Large intestine (tissue), 3 donors: ENCODE data around the gene HSBP1L1. TPM values are rescaled to one million over a fixed set of nuclear protein-coding genes. Genes with fewer than 3 reads are reported as not detected.

Experiments
- DNase-seq, 2 donors: peaks; one replicate each; pipeline versions ENCODE4 v3.0.0 to v3.0.0-alpha.2; 2013
- H3K27ac ChIP-seq: one replicate; pipeline ENCODE4 v1.5.1; 2013; ENCODE audit warnings: low read length
- H3K27me3 ChIP-seq: 2 replicates; pipeline ENCODE4 v1.6.1; 2013; ENCODE audit warnings: low read length; ENCODE audit not compliant: control insufficient read depth, insufficient read depth
- H3K36me3 ChIP-seq: 2 replicates; pipeline ENCODE4 v1.6.1; 2013; ENCODE audit warnings: low read length; ENCODE audit not compliant: control insufficient read depth, insufficient read depth
- H3K4me1 ChIP-seq: one replicate; pipeline ENCODE4 v1.6.1; 2013; ENCODE audit warnings: low read length; ENCODE audit not compliant: control insufficient read depth, insufficient read depth
- H3K4me3 ChIP-seq: one replicate; pipeline ENCODE4 v1.5.1; 2013; ENCODE audit warnings: low read length
- H3K9me3 ChIP-seq: one replicate; pipeline ENCODE4 v1.6.1; 2013; ENCODE audit warnings: mild to moderate bottlenecking, low read depth, low read length, moderate library complexity; ENCODE audit not compliant: control insufficient read depth
- WGBS: methylation state at CpG from one replicate; pipeline ENCODE4 v1.1.5; 2013; ENCODE audit warnings: low lambda C conversion rate; ENCODE audit not compliant: insufficient coverage; 5-methylcytosine and 5-hydroxymethylcytosine counted together
- polyA plus RNA-seq: library from polyadenylated mRNA; unstranded; fragments of 120-200 nt; gene quantifications from one replicate; pipeline ENCODE4 v1.2.1, GENCODE V29; 2013

Gene HSBP1L1
- polyA plus RNA-seq, 1 donor: 54.5 TPM

- Histone ChIP-seq H3K27me3 (no peaks in the 10 kb centered on the region), H3K36me3 (peaks cover 33% of the 10 kb centered on the region), H3K9me3 (peaks cover 4% of the 10 kb centered on the region), H3K27ac (no peak overlapping the region), H3K4me1 (peaks cover 14% of the 10 kb centered on the region), H3K4me3 (no peak overlapping the region)
- no peak for DNase-seq
- WGBS: no CpG with 5 or more reads among the region's 25 CpGs
Measured at GRCh38 chr18:79937103-79937860, 27.2 kb upstream of the HSBP1L1 start.

GRCh38 chr18:79938196-79938595 lies 26.2 kb upstream of the HSBP1L1 start:
- H3K36me3 ChIP-seq: peaks cover 38% of the 10 kb centered on the region
- no peaks in the 10 kb centered on the region for H3K27me3 ChIP-seq
- peaks cover 20% of the 10 kb centered on the region for H3K4me1 ChIP-seq

GRCh38 chr18:79939096-79939495 lies 25.3 kb upstream of the HSBP1L1 start:
- no peak overlapping the region for H3K4me3 ChIP-seq
- no peak for DNase-seq
- H3K27ac ChIP-seq: no peak overlapping the region
- H3K4me1 ChIP-seq: peaks cover 22% of the 10 kb centered on the region
- peaks cover 38% of the 10 kb centered on the region for H3K36me3 ChIP-seq
- no peaks in the 10 kb centered on the region for H3K27me3 ChIP-seq
- no CpG with 5 or more reads among the region's 5 CpGs for WGBS
- H3K9me3 ChIP-seq: peaks cover 4% of the 10 kb centered on the region

More at GRCh38 chr18:79938196-79938595, 26.2 kb upstream of the HSBP1L1 start:
- Histone ChIP-seq H3K9me3 (peaks cover 4% of the 10 kb centered on the region), H3K27ac (no peak overlapping the region), H3K4me3 (no peak overlapping the region)
- DNase-seq: no peak
- 100% methylated on average over 1 of the region's 9 CpGs for WGBS

GRCh38 chr18:79940126-79940813 lies 24.2 kb upstream of the HSBP1L1 start:
- peaks cover 36% of the 10 kb centered on the region for H3K36me3 ChIP-seq

GRCh38 chr18:79940814-79941472 lies 23.5 kb upstream of the HSBP1L1 start:
- peaks cover 4% of the 10 kb centered on the region for H3K9me3 ChIP-seq
- no CpG with 5 or more reads among the region's 17 CpGs for WGBS
- H3K36me3 ChIP-seq: peaks cover 37% of the 10 kb centered on the region
- peaks cover 18% of the 10 kb centered on the region for H3K4me1 ChIP-seq
- no peak for DNase-seq
- no peaks in the 10 kb centered on the region for H3K27me3 ChIP-seq
- H3K27ac ChIP-seq: no peak overlapping the region
- H3K4me3 ChIP-seq: no peak overlapping the region

More at GRCh38 chr18:79940126-79940813, 24.2 kb upstream of the HSBP1L1 start:
- Histone ChIP-seq H3K27ac (no peak overlapping the region), H3K4me1 (peaks cover 18% of the 10 kb centered on the region), H3K4me3 (no peak overlapping the region), H3K27me3 (no peaks in the 10 kb centered on the region), H3K9me3 (peaks cover 4% of the 10 kb centered on the region)
- WGBS: no CpG with 5 or more reads among the region's 18 CpGs
- DNase-seq: no peak

- no peak overlapping the region for H3K27ac ChIP-seq
- 100% methylated on average over 2 of the region's 16 CpGs for WGBS
- H3K9me3 ChIP-seq: peaks cover 4% of the 10 kb centered on the region
- peaks cover 39% of the 10 kb centered on the region for H3K36me3 ChIP-seq
- H3K4me1 ChIP-seq: peaks cover 18% of the 10 kb centered on the region
- no peaks in the 10 kb centered on the region for H3K27me3 ChIP-seq
- H3K4me3 ChIP-seq: no peak overlapping the region
- DNase-seq: no peak
Measured at GRCh38 chr18:79941473-79942119, 22.8 kb upstream of the HSBP1L1 start.

- peaks cover 18% of the 10 kb centered on the region for H3K4me1 ChIP-seq
- no peak overlapping the region for H3K27ac ChIP-seq
- no peak overlapping the region for H3K4me3 ChIP-seq
- H3K27me3 ChIP-seq: no peaks in the 10 kb centered on the region
- H3K9me3 ChIP-seq: peaks cover 4% of the 10 kb centered on the region
- DNase-seq: no peak
- H3K36me3 ChIP-seq: peaks cover 37% of the 10 kb centered on the region
- WGBS: no CpG with 5 or more reads among the region's 7 CpGs
Measured at GRCh38 chr18:79942211-79942610, 22.2 kb upstream of the HSBP1L1 start.

- peaks cover 18% of the 10 kb centered on the region for H3K4me1 ChIP-seq
- no peaks in the 10 kb centered on the region for H3K27me3 ChIP-seq
- peak; percentile 38 to 76 for DNase-seq
- H3K9me3 ChIP-seq: no peaks in the 10 kb centered on the region
- no peak overlapping the region for H3K27ac ChIP-seq
- H3K4me3 ChIP-seq: no peak overlapping the region
- peaks cover 37% of the 10 kb centered on the region for H3K36me3 ChIP-seq
- WGBS: no CpG with 5 or more reads among the region's 31 CpGs
Measured at GRCh38 chr18:79942786-79943607, 21.4 kb upstream of the HSBP1L1 start.

- Histone ChIP-seq H3K9me3 (no peaks in the 10 kb centered on the region), H3K27me3 (no peaks in the 10 kb centered on the region), H3K27ac (no peak overlapping the region), H3K4me1 (peaks cover 21% of the 10 kb centered on the region), H3K4me3 (no peak overlapping the region), H3K36me3 (peaks cover 36% of the 10 kb centered on the region)
- DNase-seq: no peak
- WGBS: no CpG with 5 or more reads among the region's 20 CpGs
Measured at GRCh38 chr18:79943608-79944125, 20.8 kb upstream of the HSBP1L1 start.
